Type B pancreatic cell (in vitro differentiated cells): Measurements from ENCODE around the gene NTN5. TPM values are rescaled to one million over a fixed set of nuclear protein-coding genes. Genes with fewer than 3 reads are reported as not detected.

Experiments
- DNase-seq: peaks from one replicate; pipeline ENCODE4 v3.0.0; 2021; ENCODE audit warnings: mixed read lengths; ENCODE audit not compliant: unreplicated experiment; ENCODE audit errors: extremely low spot score
- H3K27ac Mint-ChIP-seq: 2 replicates; pipeline ENCODE4 v1.8.0; 2021; ENCODE audit warnings: mild to moderate bottlenecking, mixed read lengths
- H3K27me3 Mint-ChIP-seq: 2 replicates; pipeline ENCODE4 v1.8.0; 2021; ENCODE audit warnings: mixed read lengths
- H3K36me3 Mint-ChIP-seq: 2 replicates; pipeline ENCODE4 v1.8.0; 2021; ENCODE audit warnings: mixed read lengths
- H3K4me1 Mint-ChIP-seq: one replicate; pipeline ENCODE4 v1.8.0; 2021; ENCODE audit warnings: mixed read lengths; ENCODE audit not compliant: unreplicated experiment
- H3K4me3 Mint-ChIP-seq: 2 replicates; pipeline ENCODE4 v1.8.0; 2021; ENCODE audit warnings: mild to moderate bottlenecking, mixed read lengths
- H3K9me3 Mint-ChIP-seq: 2 replicates; pipeline ENCODE4 v1.8.0; 2021; ENCODE audit warnings: mixed read lengths
- CTCF ChIP-seq: fragments of 200-600 bp; sonication (generic); conservative IDR thresholded peaks from 2 replicates; pipeline ENCODE4 v1.5.0; 2021; ENCODE audit warnings: antibody characterized with exemption, mild to moderate bottlenecking
- total RNA-seq: library from RNA; stranded (reverse); gene quantifications from 2 replicates; pipeline ENCODE4 v1.2.1, GENCODE V29; 2021; ENCODE audit warnings: low replicate concordance

NTN5 gene
- total RNA-seq, 1 donor from 2014 or later, result 1.2 TPM

- Mint-ChIP-seq H3K9me3 (no peaks in the 10 kb centered on the region), H3K27ac (peak overlapping the region; percentile 93), H3K4me3 (peak overlapping the region; percentile 92), H3K27me3 (no peaks in the 10 kb centered on the region), H3K4me1 (peaks cover 27% of the 10 kb centered on the region), H3K36me3 (peaks cover 3% of the 10 kb centered on the region)
- DNase-seq, result peak; percentile 100
- no peak for TF ChIP-seq CTCF
Observed at GRCh38 chr19:48713864-48714755, 41.3 kb upstream of the NTN5 start.

- DNase-seq, result no peak
- peak overlapping the region; percentile 93 for H3K27ac Mint-ChIP-seq
- peaks cover 3% of the 10 kb centered on the region for H3K36me3 Mint-ChIP-seq
- H3K9me3 Mint-ChIP-seq, result no peaks in the 10 kb centered on the region
- H3K4me1 Mint-ChIP-seq, result peaks cover 27% of the 10 kb centered on the region
- H3K27me3 Mint-ChIP-seq, result no peaks in the 10 kb centered on the region
- H3K4me3 Mint-ChIP-seq, result peak overlapping the region; percentile 92
- TF ChIP-seq CTCF, result peak; percentile 58
Observed at GRCh38 chr19:48713041-48713863, 40.4 kb upstream of the NTN5 start.

GRCh38 chr19:48711106-48711662, 38.4 kb upstream of the NTN5 start:
- H3K27ac Mint-ChIP-seq, result no peak overlapping the region
- H3K4me1 Mint-ChIP-seq, result peaks cover 23% of the 10 kb centered on the region
- H3K27me3 Mint-ChIP-seq, result no peaks in the 10 kb centered on the region
- peak overlapping the region; percentile 65 for H3K4me3 Mint-ChIP-seq
- H3K9me3 Mint-ChIP-seq, result no peaks in the 10 kb centered on the region
- TF ChIP-seq CTCF, result no peak
- DNase-seq, result no peak
- H3K36me3 Mint-ChIP-seq, result peaks cover 3% of the 10 kb centered on the region

GRCh38 chr19:48708471-48708870, 35.7 kb upstream of the NTN5 start:
- no peak for TF ChIP-seq CTCF
- no peaks in the 10 kb centered on the region for H3K27me3 Mint-ChIP-seq
- H3K4me3 Mint-ChIP-seq, result no peak overlapping the region
- H3K36me3 Mint-ChIP-seq, result peaks cover 6% of the 10 kb centered on the region
- peaks cover 13% of the 10 kb centered on the region for H3K4me1 Mint-ChIP-seq
- no peak overlapping the region for H3K27ac Mint-ChIP-seq
- DNase-seq, result no peak
- H3K9me3 Mint-ChIP-seq, result no peaks in the 10 kb centered on the region

GRCh38 chr19:48705431-48705830, 32.6 kb upstream of the NTN5 start:
- no peaks in the 10 kb centered on the region for H3K27me3 Mint-ChIP-seq
- no peak for DNase-seq
- no peak for TF ChIP-seq CTCF

More at GRCh38 chr19:48705431-48705830, 32.6 kb upstream of the NTN5 start:
- no peak overlapping the region for H3K27ac Mint-ChIP-seq
- no peak overlapping the region for H3K4me3 Mint-ChIP-seq
- H3K36me3 Mint-ChIP-seq, result peaks cover 10% of the 10 kb centered on the region
- peaks cover 7% of the 10 kb centered on the region for H3K4me1 Mint-ChIP-seq
- H3K9me3 Mint-ChIP-seq, result no peaks in the 10 kb centered on the region
